GM19452 (cell line): ENCODE results near the gene LCA5.
"Not testable (repeated sequence)": the region's sequence is repeated elsewhere in the genome, so short reads cannot be mapped to it uniquely, and the experiment has no call there.

ENCODE experiments used
- ATAC-seq: cut with Tn5 transposase; IDR thresholded peaks from one replicate; pipeline ENCODE4 v1.9.1; 2021; ENCODE audit not compliant: unreplicated experiment

Gene LCA5

GRCh38 chr6:79536954-79537747, at the start of gene LCA5:
LCA5 (minus strand) TSS chr6:79537430; CDS start chr6:79518894, 18,536 bp downstream.
- peak; percentile 100 for ATAC-seq

- ATAC-seq, result no peak
Measured at GRCh38 chr6:79586548-79586947, 49.3 kb upstream of the LCA5 start.

GRCh38 chr6:79584332-79584731, 47.1 kb upstream of the LCA5 start:
- ATAC-seq, result no peak

GRCh38 chr6:79577926-79578325, 40.7 kb upstream of the LCA5 start:
- not testable (repeated sequence) for ATAC-seq

GRCh38 chr6:79574630-79575225, 37.5 kb upstream of the LCA5 start:
- ATAC-seq, result no peak

GRCh38 chr6:79574174-79574573, 36.9 kb upstream of the LCA5 start:
- no peak for ATAC-seq

- no peak for ATAC-seq
Measured at GRCh38 chr6:79571030-79571367, 33.8 kb upstream of the LCA5 start.

GRCh38 chr6:79570129-79571029, 33.1 kb upstream of the LCA5 start:
- ATAC-seq, result peak; percentile 72

GRCh38 chr6:79568996-79569395, 31.8 kb upstream of the LCA5 start:
- ATAC-seq, result no peak

- no peak for ATAC-seq
Measured at GRCh38 chr6:79564636-79565035, 27.4 kb upstream of the LCA5 start.

GRCh38 chr6:79559706-79560105, 22.5 kb upstream of the LCA5 start:
- no peak for ATAC-seq

- ATAC-seq, result no peak
Measured at GRCh38 chr6:79557673-79558467, 20.6 kb upstream of the LCA5 start.

- ATAC-seq, result no peak
Measured at GRCh38 chr6:79554305-79554704, 17.1 kb upstream of the LCA5 start.

- no peak for ATAC-seq
Measured at GRCh38 chr6:79551401-79551800, 14.2 kb upstream of the LCA5 start.

- ATAC-seq, result no peak
Measured at GRCh38 chr6:79548304-79548703, 11.1 kb upstream of the LCA5 start.

GRCh38 chr6:79546186-79546585, 9.0 kb upstream of the LCA5 start:
- ATAC-seq, result no peak

- peak; percentile 84 for ATAC-seq
Measured at GRCh38 chr6:79544939-79545450, 7.8 kb upstream of the LCA5 start.

- peak; percentile 63 for ATAC-seq
Measured at GRCh38 chr6:79544299-79544927, 7.2 kb upstream of the LCA5 start.

- peak; percentile 5 for ATAC-seq
Measured at GRCh38 chr6:79543886-79544285, 6.7 kb upstream of the LCA5 start.

GRCh38 chr6:79543411-79543810, 6.2 kb upstream of the LCA5 start:
- ATAC-seq, result no peak
